PC-3 (cell line): Measurements from ENCODE around the gene FGFR2. TPM values are rescaled to one million over a fixed set of nuclear protein-coding genes. Genes with fewer than 3 reads are reported as not detected.
"Not testable (repeated sequence)": the region's sequence is repeated elsewhere in the genome, so short reads cannot be mapped to it uniquely, and the experiment has no call there.

ENCODE experiments used
- ATAC-seq: fragments of 200-7000 bp; cut with Tn5 transposase; 2 replicates; pipeline ENCODE4 v1.9.1; 2020; ENCODE audit warnings: mild to moderate bottlenecking, moderate library complexity
- BruUV-seq: library from RNA; stranded (reverse); fragments of 400-500 nt; replicated peaks from 2 replicates; lab custom pipeline; 2021; lab: Mats Ljungman, UMichigan
- CTCF ChIA-PET: fragments of 300-600 bp; sonication (Branson Sonifier 250); formaldehyde crosslinking; loops from one replicate; lab custom pipeline; 2022; ENCODE audit warnings: antibody characterized with exemption; lab: Charles Lee
- POLR2A ChIA-PET: fragments of 300-600 bp; sonication (Branson Sonifier 250); formaldehyde crosslinking; loops from one replicate; lab custom pipeline; 2022; ENCODE audit warnings: antibody characterized with exemption; ENCODE audit not compliant: unreplicated experiment; lab: Charles Lee
- DNase-seq: peaks from one replicate; pipeline ENCODE4 v3.0.0-alpha.2; 2015
- H2AFZ ChIP-seq: fragments of 300-600 bp; sonication (generic); 2 replicates; pipeline ENCODE4 v1.6.0; 2016; ENCODE audit warnings: antibody characterized with exemption, low read length
- H3F3A ChIP-seq: fragments of 300-600 bp; sonication (generic); one replicate; pipeline ENCODE4 v1.6.0; 2017; ENCODE audit warnings: antibody characterized with exemption, low read length, control low read depth, mild to moderate bottlenecking; ENCODE audit not compliant: unreplicated experiment
- H3K27ac ChIP-seq: fragments of 300-600 bp; sonication (generic); 2 replicates; pipeline ENCODE4 v1.5.1; 2016; ENCODE audit warnings: mild to moderate bottlenecking, low read length
- H3K27me3 ChIP-seq: fragments of 300-600 bp; sonication (generic); 2 replicates; pipeline ENCODE4 v1.6.1; 2016; ENCODE audit warnings: low read length, mixed read lengths
- H3K36me3 ChIP-seq: fragments of 300-600 bp; sonication (generic); 2 replicates; pipeline ENCODE4 v1.6.1; 2016; ENCODE audit warnings: low read depth, mixed run types, low read length, mixed read lengths
- H3K4me1 ChIP-seq: fragments of 300-600 bp; sonication (generic); 2 replicates; pipeline ENCODE4 v1.5.1; 2016; ENCODE audit warnings: low read length; ENCODE audit not compliant: insufficient read depth
- H3K4me2 ChIP-seq: fragments of 300-600 bp; sonication (generic); 2 replicates; pipeline ENCODE4 v1.6.0; 2016; ENCODE audit warnings: low read length
- H3K4me3 ChIP-seq: fragments of 300-600 bp; sonication (generic); 2 replicates; pipeline ENCODE4 v1.5.1; 2016; ENCODE audit warnings: mild to moderate bottlenecking, low read length, mixed read lengths
- H3K79me2 ChIP-seq: fragments of 300-600 bp; sonication (generic); 2 replicates; pipeline ENCODE4 v1.6.1; 2017; ENCODE audit warnings: low read length, mixed read lengths
- H3K9ac ChIP-seq: fragments of 300-600 bp; sonication (generic); 2 replicates; pipeline ENCODE4 v1.6.0; 2016; ENCODE audit warnings: mild to moderate bottlenecking, low read length
- H3K9me2 ChIP-seq: fragments of 300-600 bp; sonication (generic); replicated peaks from 2 replicates; pipeline ENCODE4 v1.6.1; 2016; ENCODE audit warnings: mixed run types, low read length, mixed read lengths
- H3K9me3 ChIP-seq: fragments of 300-600 bp; sonication (generic); 2 replicates; pipeline ENCODE4 v1.6.1; 2016; ENCODE audit warnings: low read length, mixed read lengths
- H4K20me1 ChIP-seq: fragments of 300-600 bp; sonication (generic); 2 replicates; pipeline ENCODE4 v1.6.1; 2016; ENCODE audit warnings: low read length, mixed read lengths
- EZH2 ChIP-seq: fragments of 300-600 bp; sonication (generic); IDR thresholded peaks from one replicate; pipeline ENCODE4 v1.6.1; 2017; ENCODE audit warnings: antibody characterized with exemption, mild to moderate bottlenecking, low read length; ENCODE audit not compliant: unreplicated experiment
- EZH2phosphoT487 ChIP-seq: fragments of 300-600 bp; sonication (generic); IDR thresholded peaks from 2 replicates; pipeline ENCODE4 v1.6.1; 2018; ENCODE audit warnings: mild to moderate bottlenecking, antibody characterized with exemption, low read length, borderline replicate concordance
- intact Hi-C: fragments of 100-400 bp; cut with micrococcal nuclease; formaldehyde crosslinking; loops from 2 replicates; pipeline ENCODE4 v1.9.0; 2023
- total RNA-seq: library from RNA; depleted of rRNA; stranded (reverse); fragments of >200 nt; gene quantifications from 2 replicates; pipeline ENCODE4 v1.2.3, GENCODE V29; 2014
- TF ChIP-seq, protein P1 (sequence below): fragments of 300-600 bp; sonication (generic); conservative IDR thresholded peaks from 2 replicates; pipeline ENCODE4 v1.5.1; 2017; ENCODE audit warnings: antibody characterized with exemption, low read depth, mild to moderate bottlenecking, low read length

FGFR2 gene
- total RNA-seq, 1 experiment from 2014 or later: 0.36 TPM

DNA sequence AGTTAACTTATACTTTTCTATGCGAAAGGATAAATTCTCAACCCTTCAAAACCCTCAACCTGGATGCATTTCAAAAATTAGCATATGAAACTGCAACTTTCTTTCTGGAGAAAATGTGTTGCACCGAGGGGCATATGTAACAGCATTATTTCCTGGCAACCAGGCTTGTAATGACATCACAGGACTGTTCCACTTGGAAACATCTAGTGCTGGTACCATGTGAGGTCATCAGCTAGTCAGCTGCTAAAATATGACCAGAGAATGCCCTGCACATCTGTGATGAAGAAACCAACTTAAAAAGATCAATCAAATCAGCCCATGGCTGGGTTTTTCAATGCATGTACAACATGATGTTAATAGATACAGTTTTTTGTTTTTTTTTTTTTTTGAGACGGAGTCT, 40.0 kb downstream of the FGFR2 start:
- BruUV-seq: no TSS peak
- H3K9ac ChIP-seq: no peak overlapping the region
- no peaks in the 10 kb centered on the region for H3K79me2 ChIP-seq
- no peak overlapping the region for H3K4me2 ChIP-seq
- ChIA-PET CTCF (no interaction called here), POLR2A (no interaction called here)
- no peak for DNase-seq
- no peak for TF ChIP-seq EZH2phosphoT487
- TF ChIP-seq, protein P1, sequence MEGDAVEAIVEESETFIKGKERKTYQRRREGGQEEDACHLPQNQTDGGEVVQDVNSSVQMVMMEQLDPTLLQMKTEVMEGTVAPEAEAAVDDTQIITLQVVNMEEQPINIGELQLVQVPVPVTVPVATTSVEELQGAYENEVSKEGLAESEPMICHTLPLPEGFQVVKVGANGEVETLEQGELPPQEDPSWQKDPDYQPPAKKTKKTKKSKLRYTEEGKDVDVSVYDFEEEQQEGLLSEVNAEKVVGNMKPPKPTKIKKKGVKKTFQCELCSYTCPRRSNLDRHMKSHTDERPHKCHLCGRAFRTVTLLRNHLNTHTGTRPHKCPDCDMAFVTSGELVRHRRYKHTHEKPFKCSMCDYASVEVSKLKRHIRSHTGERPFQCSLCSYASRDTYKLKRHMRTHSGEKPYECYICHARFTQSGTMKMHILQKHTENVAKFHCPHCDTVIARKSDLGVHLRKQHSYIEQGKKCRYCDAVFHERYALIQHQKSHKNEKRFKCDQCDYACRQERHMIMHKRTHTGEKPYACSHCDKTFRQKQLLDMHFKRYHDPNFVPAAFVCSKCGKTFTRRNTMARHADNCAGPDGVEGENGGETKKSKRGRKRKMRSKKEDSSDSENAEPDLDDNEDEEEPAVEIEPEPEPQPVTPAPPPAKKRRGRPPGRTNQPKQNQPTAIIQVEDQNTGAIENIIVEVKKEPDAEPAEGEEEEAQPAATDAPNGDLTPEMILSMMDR: no peak
- TF ChIP-seq EZH2: no peak
- no peak overlapping the region for H3K4me3 ChIP-seq
- no peaks in the 10 kb centered on the region for H3K4me1 ChIP-seq
- H2AFZ ChIP-seq: no peak overlapping the region
- no peak overlapping the region for H3K27ac ChIP-seq
- intact Hi-C loops: no loop called here
- H4K20me1 ChIP-seq: no peaks in the 10 kb centered on the region
- H3K27me3 ChIP-seq: peaks cover 64% of the 10 kb centered on the region
- no peaks in the 10 kb centered on the region for H3F3A ChIP-seq
- H3K9me2 ChIP-seq: no peaks in the 10 kb centered on the region
- no peaks in the 10 kb centered on the region for H3K9me3 ChIP-seq
- no peaks in the 10 kb centered on the region for H3K36me3 ChIP-seq
- ATAC-seq: no peak

DNA sequence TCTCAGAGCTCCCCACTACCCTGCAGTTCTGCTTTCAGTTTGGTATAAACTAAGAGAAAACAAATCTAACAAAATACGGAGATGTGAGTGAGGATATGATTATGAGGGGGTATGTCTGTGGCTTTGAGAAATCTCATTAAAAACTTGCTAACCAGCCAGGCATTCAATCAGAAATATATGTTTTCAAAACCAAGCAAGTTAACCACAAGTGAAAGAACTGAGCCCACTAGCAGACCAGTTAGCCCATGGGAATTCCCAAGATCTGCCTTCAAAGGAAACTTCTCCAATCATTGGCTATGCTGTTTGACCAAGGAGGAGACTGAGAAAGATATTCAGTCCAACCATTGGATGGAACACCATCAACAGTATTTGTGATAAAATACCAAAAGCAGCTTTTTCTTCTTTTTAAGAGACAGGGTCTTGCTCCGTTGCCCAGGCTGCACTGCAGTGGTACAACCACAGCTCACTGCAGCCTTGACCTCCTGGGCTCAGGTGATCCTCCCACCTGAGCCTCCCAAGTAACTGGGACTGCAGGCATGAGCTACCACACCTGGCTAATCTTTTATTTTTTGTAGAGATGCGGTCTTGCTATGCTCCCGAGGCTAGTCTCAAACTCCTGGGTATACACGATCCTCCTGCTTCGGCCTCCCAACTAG, 41.2 kb downstream of the FGFR2 start:
- H3K79me2 ChIP-seq: no peaks in the 10 kb centered on the region
- no peaks in the 10 kb centered on the region for H3K9me2 ChIP-seq
- no peaks in the 10 kb centered on the region for H3F3A ChIP-seq
- no peaks in the 10 kb centered on the region for H4K20me1 ChIP-seq
- no peak for TF ChIP-seq EZH2
- TF ChIP-seq, protein P1: no peak
- no peak overlapping the region for H3K27ac ChIP-seq
- H3K4me1 ChIP-seq: no peaks in the 10 kb centered on the region
- CTCF ChIA-PET: no interaction called here
- POLR2A ChIA-PET: no interaction called here
- H3K9ac ChIP-seq: no peak overlapping the region
- peaks cover 74% of the 10 kb centered on the region for H3K27me3 ChIP-seq
- no peaks in the 10 kb centered on the region for H3K9me3 ChIP-seq
- no peaks in the 10 kb centered on the region for H3K36me3 ChIP-seq
- no peak overlapping the region for H3K4me2 ChIP-seq
- ATAC-seq: no peak
- H2AFZ ChIP-seq: no peak overlapping the region
- no peak for DNase-seq
- no TSS peak for BruUV-seq
- intact Hi-C loops: no loop called here
- no peak overlapping the region for H3K4me3 ChIP-seq

DNA sequence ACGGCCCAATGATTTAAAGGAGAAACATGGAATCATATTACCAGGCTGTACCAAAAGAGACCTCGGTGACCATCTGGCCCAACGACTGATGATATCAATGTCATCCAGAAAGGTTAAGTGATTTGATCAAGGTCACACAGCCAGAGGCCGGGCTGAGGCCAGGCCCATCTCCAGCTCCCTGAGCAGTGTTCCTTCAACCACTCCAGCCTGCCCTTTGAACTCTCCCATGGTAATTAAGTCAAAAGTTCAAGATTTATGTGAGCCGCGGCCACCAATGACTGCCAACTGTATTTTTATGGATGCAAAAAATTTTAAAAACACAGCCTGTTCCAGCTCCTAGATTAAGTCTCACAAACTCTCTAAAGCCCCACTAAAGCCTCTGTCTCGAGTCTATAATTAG, 41.8 kb downstream of the FGFR2 start:
- Histone ChIP-seq H2AFZ (no peak overlapping the region), H3K4me2 (no peak overlapping the region), H3K4me1 (no peaks in the 10 kb centered on the region), H3K9me2 (no peaks in the 10 kb centered on the region), H3K36me3 (no peaks in the 10 kb centered on the region), H4K20me1 (no peaks in the 10 kb centered on the region), H3K4me3 (no peak overlapping the region), H3K79me2 (no peaks in the 10 kb centered on the region), H3K27me3 (peaks cover 71% of the 10 kb centered on the region), H3F3A (no peaks in the 10 kb centered on the region), H3K9me3 (no peaks in the 10 kb centered on the region), H3K27ac (no peak overlapping the region), H3K9ac (no peak overlapping the region)
- ATAC-seq (no peak), DNase-seq (no peak)
- intact Hi-C loops: no loop called here
- TF ChIP-seq EZH2 (no peak), EZH2phosphoT487 (no peak)
- TF ChIP-seq, protein P1: no peak
- BruUV-seq: no TSS peak
- ChIA-PET POLR2A (no interaction called here), CTCF (no interaction called here)

DNA sequence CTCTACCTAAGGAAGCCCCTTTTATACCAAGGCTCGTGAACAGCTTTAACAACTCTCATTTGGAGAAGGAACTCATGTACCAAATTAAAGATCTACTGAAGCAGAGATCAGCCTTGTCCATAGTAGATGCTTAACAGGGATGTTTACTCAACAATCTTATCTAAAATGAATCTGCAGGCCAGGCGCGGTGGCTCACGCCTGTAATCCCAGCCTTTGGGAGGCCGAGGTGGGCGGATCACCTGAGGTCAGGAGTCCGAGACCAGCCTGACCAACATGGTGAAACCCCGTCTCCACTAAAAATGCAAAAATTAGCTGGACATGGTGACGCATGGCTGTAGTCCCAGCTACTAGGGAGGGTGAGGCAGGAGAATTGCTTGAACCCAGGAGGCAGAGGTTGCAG, 43.3 kb downstream of the FGFR2 start:
- H3K27ac ChIP-seq, H3K4me3 ChIP-seq, H4K20me1 ChIP-seq, H3K36me3 ChIP-seq, H3K4me1 ChIP-seq, H3K79me2 ChIP-seq, H3K9ac ChIP-seq, H3K4me2 ChIP-seq, H2AFZ ChIP-seq, H3K9me3 ChIP-seq, POLR2A ChIA-PET, DNase-seq, BruUV-seq, H3F3A ChIP-seq, ATAC-seq, H3K9me2 ChIP-seq, CTCF ChIA-PET, intact Hi-C loops: not testable (repeated sequence)
- peaks cover 73% of the 10 kb centered on the region for H3K27me3 ChIP-seq
